Dedifferentiated amniotic fluid mesenchymal stem cell (primary cell): ENCODE results near the gene FAM20A.
A peak's percentile ranks its signal among the peaks of the same experiment; 100 is the strongest.
"Not testable (repeated sequence)": the region's sequence is repeated elsewhere in the genome, so short reads cannot be mapped to it uniquely, and the experiment has no call there.

Source experiments
- DNase-seq: peaks from one replicate; pipeline ENCODE4 v3.0.0-alpha.2; 2016; ENCODE audit errors: extremely low spot score

The FAM20A gene

DNA sequence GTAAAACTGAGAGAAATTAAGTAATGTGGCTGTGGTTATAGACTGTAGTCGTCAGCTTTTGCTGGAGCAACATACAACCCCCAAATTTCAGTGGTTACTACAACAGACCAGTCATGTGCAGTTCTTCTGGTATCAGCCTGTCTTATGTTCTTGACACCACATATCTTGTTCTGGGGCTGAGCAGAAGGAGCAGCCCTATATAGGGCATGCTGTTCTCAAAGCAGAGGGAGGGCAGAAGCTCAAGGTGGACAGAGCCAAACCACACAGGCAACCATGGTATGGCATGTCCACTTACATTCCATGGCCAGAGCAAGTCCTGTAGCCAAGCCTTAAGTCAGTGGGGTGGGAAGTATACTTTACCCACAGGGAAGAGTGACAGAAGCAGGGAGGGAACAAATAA is 81.3 kb downstream of the FAM20A start:
- DNase-seq, result no peak

DNA sequence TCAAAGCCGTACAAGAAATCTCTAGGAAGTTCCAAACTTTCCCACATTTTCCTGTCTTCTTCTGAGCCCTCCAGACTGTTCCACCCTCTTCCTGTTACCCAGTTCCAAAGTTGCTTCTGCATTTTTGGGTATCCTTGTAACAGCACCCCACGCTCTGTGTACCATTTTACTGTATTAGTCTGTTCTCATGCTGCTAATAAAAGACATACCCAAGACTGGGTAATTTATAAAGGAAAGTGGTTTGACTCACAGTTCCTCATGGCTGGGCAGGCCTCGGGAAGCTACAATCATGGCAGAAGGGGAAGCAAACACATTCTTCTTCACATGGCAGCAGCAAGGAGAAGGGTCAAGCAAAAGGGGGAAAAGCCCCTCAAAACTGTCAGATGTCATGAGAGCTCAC is 82.1 kb downstream of the FAM20A start:
- DNase-seq, result not testable (repeated sequence)

DNA sequence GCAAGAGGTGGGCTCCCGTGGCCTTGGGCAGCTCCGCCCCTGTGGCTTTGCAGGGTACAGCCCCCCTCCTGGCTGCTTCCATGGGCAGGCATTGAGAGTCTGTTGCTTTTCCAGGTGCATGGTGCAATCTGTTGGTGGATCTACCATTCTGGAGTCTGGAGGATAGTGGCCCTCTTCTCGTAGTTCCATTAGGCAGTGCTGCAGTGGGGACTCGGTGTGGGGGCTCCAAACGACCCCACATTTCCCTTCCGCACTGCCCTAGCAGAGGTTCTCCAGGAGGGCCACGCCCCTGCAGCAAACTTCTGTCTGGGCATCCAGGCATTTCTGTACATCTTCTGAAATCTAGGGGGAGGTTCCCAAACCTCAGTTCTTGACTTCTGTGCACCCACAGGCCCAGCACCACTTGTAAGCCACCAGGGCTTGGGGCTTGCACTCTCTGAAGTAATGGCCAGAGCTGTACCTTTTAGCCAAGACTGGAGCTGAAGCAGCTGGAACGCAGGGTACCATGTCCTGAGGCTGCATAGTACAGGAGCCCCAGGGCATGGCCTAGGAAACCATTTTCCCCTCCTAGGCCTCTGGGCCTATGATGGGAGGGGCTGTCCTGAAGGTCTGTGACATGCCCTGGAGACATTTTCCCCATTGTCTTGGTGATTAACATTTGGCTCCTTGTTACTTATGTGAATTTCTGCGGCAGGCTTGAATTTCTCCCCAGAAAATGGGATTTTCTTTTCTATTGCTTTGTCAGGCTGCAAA is 82.9 kb downstream of the FAM20A start:
- DNase-seq, result no peak

DNA sequence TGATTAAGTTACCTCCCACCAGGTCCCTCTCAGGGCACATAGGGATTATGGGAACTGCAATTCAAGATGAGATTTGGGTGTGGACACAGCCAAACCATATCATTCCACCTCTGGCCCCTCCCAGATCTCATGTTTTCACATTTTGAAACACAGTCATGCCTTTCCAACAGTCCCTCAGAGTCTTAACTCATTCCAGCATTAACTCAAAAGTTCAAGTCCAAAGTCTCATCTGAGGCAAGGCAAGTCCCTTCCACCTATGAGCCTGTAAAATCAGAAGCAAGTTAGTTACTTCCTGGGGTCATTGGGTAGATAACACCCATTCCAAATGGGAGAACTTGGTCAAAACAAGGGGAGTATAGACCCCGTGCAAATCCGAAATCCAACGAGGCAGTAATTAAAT is 83.6 kb downstream of the FAM20A start:
- not testable (repeated sequence) for DNase-seq

DNA sequence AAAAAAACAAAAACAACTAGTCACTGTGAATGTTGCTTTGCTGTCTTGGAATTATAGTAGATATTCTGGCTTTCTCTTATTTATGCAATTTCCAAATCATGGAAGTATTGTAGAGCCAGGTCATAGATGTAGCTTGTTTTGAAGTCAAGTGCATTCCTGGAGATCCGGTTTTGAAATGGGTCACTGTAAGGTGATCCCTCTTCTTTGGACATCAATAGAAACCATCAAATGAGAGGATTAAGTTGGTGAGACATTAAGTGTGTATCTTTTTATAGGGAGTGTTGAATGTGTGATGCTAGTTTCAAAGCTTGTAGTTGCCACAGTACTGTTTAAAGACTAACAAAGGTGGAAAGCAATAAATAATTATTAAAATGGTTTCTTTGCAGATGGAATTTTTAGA is 84.4 kb downstream of the FAM20A start:
- DNase-seq, result no peak

DNA sequence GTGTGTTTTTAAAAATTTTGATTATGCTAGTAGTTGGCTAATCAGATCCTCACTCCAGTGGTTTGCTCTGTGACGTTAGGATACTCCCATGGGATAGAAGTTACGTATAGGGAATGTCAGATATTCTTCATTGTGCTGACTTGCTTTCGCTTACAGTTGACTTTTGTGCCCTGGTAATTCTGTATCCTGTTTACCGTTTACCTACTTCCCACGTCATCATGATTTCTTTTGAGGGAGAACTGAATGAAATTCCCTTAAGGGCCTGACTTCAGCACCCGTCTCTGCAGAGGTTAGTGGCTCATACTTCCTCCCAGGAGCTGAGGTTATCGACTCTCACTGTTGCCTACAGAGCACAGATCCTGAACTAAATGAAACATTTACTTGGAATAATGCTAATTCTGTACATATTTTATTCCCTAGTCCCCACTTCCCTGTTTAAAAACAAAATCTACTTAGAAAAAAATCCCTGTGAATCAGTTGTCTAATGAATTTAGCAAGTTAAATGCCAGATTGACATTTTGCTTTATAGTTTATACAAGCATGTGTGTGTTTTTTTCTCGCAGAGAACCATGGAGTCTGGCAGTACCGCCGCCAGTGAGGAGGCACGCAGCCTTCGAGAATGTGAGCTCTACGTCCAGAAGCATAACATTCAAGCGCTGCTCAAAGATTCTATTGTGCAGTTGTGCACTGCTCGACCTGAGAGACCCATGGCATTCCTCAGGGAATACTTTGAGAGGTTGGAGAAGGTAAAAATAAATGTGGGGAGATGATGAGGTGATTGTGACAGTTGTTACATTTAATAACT is 86.1 kb downstream of the FAM20A start:
- peak; percentile 66 for DNase-seq

DNA sequence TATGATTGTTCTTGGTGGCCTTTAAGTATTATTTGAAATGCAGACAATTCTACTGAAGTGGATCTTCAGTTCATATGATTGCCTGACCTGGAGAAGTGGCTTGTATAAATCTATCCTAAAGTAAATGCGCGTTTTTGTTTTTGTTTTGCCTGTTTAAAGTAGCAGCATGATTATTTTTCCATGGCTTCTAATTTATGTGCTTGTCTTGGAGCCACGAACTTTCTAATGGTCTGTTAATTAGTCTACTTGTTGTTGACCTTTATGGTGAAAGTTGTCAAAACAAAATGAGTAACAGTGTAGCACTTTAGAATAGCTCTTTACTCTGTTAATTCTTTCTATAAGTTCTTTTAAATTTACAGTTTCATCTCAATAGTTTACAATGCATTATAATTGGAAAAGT is 87.2 kb downstream of the FAM20A start:
- DNase-seq, result no peak

DNA sequence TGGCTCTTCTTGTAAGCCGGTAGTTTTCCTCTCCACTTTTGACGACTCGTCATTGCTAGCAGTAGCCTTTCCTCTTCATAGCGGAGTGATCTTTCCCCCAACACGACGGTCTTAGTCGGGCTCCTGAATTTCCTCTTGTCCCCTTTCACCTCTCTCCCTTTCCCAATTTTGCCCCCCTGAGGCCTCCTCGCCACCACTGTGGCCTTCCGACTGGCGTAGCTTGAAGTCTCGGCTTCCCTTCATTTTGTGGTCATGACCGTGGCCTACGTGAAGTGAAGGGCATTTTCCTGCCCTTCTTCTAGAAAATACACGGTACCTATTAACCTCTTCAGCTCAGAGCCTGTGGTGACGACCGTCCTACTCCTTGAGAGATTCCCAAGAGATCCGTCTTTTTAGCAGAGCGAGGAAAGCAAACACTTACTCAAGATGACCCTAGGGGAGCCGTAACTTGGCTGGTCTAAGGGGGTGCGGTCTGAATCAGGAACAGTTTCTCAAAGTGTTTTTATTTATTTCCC is 88.2 kb downstream of the FAM20A start:
- peak; percentile 18 for DNase-seq

DNA sequence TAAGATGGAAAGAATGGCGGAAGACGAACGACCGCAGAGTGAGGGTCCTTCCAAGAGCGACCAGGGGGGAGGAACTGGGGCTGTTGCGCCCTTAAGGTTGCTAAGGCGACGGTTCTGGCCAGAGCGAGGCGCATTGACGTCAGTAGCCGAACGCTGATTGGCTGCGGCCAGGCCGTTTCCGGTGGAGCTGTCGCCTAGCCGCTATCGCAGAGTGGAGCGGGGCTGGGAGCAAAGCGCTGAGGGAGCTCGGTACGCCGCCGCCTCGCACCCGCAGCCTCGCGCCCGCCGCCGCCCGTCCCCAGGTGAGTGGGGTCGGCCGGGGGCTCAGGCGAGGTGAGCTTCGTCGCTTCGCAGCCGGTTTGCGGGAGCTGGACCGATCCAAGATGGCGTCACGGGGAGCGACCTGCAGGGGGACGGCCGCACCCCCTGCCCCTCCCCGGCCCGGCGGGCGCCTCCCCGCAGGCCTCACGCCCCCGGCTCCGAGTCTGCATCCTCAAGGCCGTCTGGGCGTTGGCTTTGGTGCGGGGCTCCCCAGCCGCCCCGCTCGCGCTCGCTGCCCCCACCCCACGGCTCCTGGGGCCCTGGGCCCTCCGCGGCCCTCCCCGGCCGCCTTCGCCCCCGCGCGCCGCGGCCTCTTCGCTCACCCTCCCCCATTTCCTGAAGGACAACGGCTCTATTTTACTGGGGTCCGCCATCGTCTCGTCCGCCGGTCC is 88.8 kb downstream of the FAM20A start, which contains the start of gene PRKAR1A:
Gene PRKAR1A (plus strand): TSS at position 184 of the 713 bp plus-strand sequence. CDS start 2,970 bp downstream, outside the sequence.
- DNase-seq, result peak; percentile 96

DNA sequence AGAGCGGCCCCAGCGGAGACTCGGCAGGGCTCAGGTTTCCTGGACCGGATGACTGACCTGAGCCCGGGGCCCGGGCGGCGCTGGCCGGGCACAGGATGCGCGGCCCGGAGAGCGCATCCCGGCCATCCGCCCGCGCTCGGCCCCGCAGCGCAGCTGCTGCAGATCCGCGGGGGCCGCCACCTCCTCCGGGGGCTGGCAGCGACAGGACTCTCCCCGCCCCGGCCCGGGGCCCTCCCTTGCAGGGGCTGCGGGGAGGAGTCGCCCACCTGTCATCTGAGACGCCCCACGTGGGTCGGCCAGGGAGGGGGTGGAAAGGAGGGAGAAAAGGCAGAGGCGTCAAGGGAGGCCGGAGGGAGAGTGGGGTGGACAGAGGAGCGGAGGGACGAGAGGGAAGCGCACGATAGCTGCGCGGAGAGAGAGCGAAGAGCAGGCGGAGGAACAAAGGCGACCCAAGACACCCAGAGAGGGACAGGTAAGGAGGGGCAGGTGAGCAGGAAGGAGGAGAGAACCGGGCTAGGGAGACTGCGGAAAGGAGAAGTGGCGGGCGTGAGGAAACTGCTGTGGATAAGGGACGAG is 89.4 kb downstream of the FAM20A start:
- DNase-seq, result peak; percentile 44

DNA sequence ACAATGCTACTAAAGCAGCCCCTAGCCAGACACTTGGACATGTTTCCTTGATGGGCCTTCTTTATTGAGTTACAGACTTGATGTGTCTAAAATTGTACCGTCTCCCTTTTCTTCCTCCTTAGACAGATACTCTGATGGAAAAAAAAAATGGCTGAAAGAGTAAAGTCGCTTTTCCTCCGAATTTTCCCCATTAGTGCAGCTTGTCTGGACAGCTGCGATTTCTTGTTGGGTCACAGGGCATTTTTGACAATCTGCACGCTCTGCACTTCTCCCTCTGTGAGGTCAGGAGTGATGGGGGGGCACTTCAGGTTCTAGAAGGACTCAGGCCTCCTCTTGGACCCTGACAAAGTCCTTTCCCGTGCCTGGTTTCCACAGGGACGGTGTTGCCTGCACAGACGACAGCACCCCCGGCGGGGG is 89.9 kb downstream of the FAM20A start:
- peak; percentile 46 for DNase-seq

DNA sequence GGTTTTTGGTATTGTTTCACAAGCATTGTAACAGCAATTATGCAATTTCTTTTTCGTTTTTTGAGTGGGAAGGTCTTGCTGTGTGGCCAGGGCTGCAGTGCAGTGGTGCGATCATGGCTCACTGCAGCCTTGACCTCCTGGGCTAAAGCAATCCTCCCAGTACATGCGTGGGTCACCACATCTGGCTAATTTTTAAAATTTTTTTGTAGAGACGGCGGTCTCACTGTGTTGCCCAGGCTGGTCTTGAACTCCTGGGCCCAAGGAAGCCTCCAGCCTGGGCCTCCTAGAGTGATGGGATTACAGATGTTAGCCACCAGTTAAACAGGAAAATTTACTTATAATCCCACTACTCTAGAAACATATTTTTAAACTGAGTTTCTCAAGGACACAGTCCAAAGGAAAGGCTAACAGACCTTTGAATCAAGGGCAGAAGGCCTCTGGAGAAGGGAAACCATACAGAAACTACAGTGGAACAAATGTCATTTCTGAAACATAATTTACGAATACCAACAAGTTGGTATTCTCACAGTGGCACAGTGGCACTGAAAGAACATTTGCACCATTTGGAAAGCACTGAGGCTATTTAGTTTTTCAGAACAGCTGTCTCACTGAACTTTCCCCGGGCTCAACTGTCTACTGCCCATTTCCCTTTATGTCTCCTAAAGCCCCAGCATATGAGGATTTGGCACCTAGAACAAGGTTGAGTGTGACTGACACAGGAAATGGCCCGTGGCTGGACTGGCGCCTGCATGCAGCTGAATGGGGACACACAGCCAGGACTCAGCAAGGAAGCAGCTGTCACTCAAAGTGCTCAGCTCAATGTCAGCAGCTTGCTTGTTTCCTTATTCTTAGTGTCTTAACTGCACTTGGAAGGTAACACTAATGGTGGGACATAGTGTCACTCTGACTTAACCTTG is 91.8 kb downstream of the FAM20A start:
- no peak for DNase-seq

DNA sequence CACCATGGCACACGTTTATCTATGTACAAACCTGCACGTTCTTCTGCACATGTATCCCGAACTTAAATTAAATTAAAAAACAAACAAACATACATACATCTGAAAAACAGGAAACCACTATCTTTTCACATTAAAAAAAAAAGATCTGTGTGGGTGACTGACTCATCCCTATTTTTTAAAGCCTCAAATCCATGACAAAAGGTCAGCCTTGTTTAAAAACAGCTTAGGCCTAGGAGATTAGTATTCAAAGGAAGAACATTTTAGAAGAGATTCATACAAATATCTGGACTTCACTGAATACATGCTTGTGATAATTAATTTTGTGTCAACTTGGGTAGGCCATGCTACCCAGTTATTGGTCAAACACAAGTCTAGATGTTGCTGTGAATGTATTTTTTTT is 93.6 kb downstream of the FAM20A start:
- no peak for DNase-seq

DNA sequence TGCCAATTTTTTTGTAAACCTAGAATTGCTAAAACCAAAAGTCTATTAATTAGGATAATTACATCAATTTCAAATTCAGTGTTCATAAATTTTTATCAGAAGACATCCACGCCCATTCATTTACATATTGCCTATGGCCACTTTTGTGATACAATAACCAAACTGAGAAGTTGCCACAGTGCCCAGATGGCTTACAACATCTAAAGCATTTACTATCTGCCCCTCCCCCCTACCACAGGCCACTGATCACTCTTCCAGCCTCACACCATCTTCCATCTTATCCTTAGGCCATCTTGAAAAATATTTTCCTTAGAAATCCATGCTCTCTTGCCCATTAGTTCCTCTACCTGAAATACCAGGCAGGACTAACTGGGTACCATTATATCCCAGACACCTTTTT is 95.2 kb downstream of the FAM20A start:
- DNase-seq, result no peak

DNA sequence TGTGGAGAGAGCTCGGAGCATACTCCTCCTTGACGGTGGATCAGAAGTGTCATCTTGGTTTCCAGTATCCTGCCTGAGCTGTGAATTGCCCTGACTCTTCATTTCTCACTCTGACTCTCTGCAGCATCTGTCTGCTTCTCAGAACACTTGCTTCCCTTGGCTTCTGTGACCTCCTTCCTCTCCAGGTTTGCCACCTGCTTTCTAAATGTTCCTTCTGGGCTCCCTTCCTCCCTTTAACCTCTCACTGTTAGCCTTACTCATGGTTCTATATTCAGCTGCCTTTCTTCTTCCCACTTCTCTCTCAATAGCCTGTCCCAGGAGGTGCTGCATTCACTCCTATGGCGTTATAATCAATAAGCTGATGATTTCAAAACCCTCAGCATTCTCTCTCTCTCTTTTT is 100.1 kb downstream of the FAM20A start:
- no peak for DNase-seq

DNA sequence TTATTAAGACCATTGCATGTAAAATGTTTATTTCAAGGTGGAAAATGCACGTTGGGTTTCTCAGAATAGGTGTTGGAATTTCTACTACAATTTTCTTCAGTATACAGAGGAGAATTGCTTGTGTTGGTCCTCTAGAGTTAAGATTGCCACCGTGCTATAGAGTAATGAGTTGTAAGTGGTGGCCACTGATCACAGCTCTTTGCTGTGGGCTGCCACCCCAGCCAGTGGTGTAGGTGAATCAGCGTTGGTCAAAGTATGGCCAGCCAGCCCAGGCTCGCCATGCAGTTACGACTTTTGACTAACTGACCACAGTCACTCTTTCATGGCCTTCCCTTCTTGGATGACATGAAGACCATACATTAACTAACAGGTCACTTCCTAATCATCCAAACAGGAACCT is 101.6 kb downstream of the FAM20A start:
- no peak for DNase-seq

DNA sequence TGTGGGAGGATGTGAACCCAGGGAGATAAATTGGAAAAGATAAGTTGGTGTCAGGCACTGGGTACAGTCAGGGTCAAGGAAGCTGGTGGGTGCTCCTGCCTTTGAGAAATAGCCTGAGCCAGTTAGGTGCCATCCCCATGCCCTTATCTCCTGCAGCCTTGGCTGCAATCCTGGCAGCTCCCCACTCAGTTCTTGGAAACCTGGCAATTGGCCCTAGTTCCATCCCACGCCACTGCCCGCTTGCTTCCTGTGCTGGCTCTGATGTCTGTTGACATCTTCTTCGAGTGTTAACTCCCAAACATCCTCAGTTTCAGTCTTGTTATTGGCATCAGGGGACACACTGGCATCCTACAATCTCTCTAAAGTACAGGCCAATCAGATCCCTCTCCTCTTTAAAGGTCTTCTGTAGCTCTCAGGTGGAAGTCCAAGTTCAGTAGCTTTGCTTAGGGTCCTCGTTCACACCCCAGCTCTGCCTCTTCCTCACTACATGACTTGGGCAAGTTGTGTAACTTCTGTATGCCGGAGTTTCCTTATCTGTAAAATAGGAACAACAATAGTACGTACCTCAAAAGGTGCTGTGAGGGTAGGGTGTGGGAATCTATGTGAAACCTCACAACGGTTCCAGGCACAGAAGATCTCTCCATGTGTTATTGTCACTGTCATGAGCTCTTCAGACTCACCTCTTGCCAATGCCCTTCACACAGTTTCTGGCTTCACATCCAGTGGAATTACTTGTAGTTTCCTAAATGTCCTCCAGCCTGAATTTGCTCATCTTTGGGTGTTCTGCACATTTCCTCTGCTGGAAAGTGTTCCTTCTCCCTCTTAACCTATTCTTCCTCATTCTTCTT is 102.5 kb downstream of the FAM20A start:
- DNase-seq, result no peak

DNA sequence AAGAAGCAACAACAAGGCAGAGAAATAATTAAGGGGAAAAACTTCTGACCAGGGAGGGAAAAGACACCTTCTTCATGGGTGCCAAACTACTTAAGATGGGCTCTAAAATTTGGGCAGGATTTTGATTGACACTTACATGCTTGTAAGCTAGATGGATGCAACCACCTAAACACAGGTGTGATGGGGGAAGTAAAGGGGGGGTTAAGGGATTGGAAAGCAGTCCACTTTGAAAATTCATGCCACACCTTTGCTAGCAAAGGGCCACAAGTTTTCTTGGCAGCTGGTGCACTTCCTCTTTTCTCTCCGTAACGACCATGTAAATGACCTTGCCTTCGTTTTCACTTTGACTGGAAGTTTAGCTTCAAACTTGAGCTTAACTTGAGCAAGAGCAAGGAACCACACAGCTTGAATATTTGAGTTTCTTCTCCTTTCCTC is 103.3 kb downstream of the FAM20A start:
- DNase-seq, result no peak

DNA sequence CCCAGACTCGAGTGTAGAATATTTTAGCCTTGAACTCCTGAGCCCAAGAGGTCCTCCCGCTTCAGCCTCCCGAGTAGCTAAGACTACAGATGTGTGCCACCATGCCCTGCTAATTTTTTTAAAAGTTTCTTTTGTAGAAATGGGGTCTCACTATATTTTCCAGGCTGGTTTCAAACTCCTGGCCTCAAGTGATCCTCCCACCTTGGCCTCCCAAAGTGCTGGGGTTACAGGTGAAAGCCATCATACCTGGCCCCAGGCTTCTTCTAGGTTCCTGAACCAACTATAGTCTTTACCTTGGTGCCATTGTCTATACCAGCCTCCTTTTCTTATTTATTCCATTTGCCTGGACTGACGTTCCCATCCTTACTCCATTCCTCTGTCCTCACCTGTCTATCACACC is 106.1 kb downstream of the FAM20A start:
- DNase-seq, result no peak
